Karpas-422 (cell line): Measurements from ENCODE around the gene MGAT3. TPM values are rescaled to one million over a fixed set of nuclear protein-coding genes. Genes with fewer than 3 reads are reported as not detected.

ENCODE experiments used
- DNase-seq: peaks from one replicate; pipeline ENCODE4 v3.0.0-alpha.2; 2015
- H2AFZ ChIP-seq: fragments of 200-600 bp; sonication (generic); 2 replicates; pipeline ENCODE4 v1.6.1; 2014; ENCODE audit warnings: antibody characterized with exemption, low read length, mixed read lengths
- H3K27ac ChIP-seq: fragments of 200-600 bp; sonication (generic); 2 replicates; pipeline ENCODE4 v1.5.1; 2014; ENCODE audit warnings: mild to moderate bottlenecking, low read length, moderate library complexity
- H3K27me3 ChIP-seq: fragments of 200-600 bp; sonication (generic); 2 replicates; pipeline ENCODE4 v1.6.1; 2014; ENCODE audit warnings: low read length, mixed read lengths
- H3K36me3 ChIP-seq: fragments of 200-600 bp; sonication (generic); 2 replicates; pipeline ENCODE4 v1.6.1; 2014; ENCODE audit warnings: low read length, mixed read lengths; ENCODE audit not compliant: insufficient read depth
- H3K4me1 ChIP-seq: fragments of 200-600 bp; sonication (generic); 2 replicates; pipeline ENCODE4 v1.6.1; 2014; ENCODE audit warnings: mild to moderate bottlenecking, low read length, mixed read lengths
- H3K4me2 ChIP-seq: fragments of 200-600 bp; sonication (generic); 2 replicates; pipeline ENCODE4 v1.6.1; 2014; ENCODE audit warnings: low read length, low read depth, mild to moderate bottlenecking; ENCODE audit not compliant: poor library complexity, severe bottlenecking
- H3K4me3 ChIP-seq: fragments of 200-600 bp; sonication (generic); 2 replicates; pipeline ENCODE4 v1.5.1; 2014; ENCODE audit warnings: mild to moderate bottlenecking, antibody characterized with exemption, low read length, mixed read lengths
- H3K79me2 ChIP-seq: fragments of 200-600 bp; sonication (generic); 2 replicates; pipeline ENCODE4 v1.6.1; 2014; ENCODE audit warnings: mild to moderate bottlenecking, low read length, mixed read lengths
- H3K9ac ChIP-seq: fragments of 200-600 bp; sonication (generic); 2 replicates; pipeline ENCODE4 v1.6.0; 2014; ENCODE audit warnings: low read length
- H3K9me2 ChIP-seq: fragments of 200-600 bp; sonication (generic), shearing (Covaris generic); replicated peaks from 2 replicates; pipeline ENCODE4 v1.6.0; 2014; ENCODE audit warnings: mild to moderate bottlenecking, low read length, moderate library complexity; ENCODE audit not compliant: insufficient read depth
- H3K9me3 ChIP-seq: fragments of 300-700, 200-600 bp; sonication (generic); 2 replicates; pipeline ENCODE4 v1.6.1; 2014; ENCODE audit warnings: low read length, mixed read lengths
- H4K20me1 ChIP-seq: fragments of 200-600 bp; sonication (generic); 2 replicates; pipeline ENCODE4 v1.6.1; 2014; ENCODE audit warnings: mild to moderate bottlenecking, antibody characterized with exemption, low read length, low read depth; ENCODE audit not compliant: insufficient read depth
- total RNA-seq: library from RNA; depleted of rRNA; stranded (reverse); fragments of >200 nt; shearing (Covaris generic); gene quantifications from 2 replicates; pipeline ENCODE4 v1.2.3, GENCODE V29; 2014; ENCODE audit warnings: low replicate concordance

MGAT3 gene
- total RNA-seq, 1 experiment from 2014 or later: 34.8 TPM

DNA sequence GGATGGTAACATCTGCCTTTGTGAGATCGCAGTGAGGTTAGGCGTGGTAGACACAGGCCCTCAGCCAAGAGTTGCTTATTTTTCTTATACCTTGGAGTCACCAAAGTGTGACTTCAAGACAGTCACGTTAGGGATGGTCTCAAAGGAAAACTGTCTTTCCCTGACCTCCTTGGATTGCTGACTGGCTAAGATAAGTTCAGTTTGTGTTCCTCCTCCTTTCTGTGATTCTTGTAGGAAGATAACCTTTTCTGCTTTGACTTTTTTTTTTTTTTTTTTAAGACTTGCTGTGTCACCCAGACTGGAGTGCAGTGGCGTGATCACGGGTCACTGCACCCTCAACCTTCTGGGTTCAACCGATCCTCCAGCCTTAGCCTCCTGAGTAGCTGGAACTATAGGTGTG lies 34.1 kb upstream of the MGAT3 start:
- peaks cover 9% of the 10 kb centered on the region for H3K4me1 ChIP-seq
- H4K20me1 ChIP-seq: no peaks in the 10 kb centered on the region
- DNase-seq: no peak
- peaks cover 13% of the 10 kb centered on the region for H3K36me3 ChIP-seq
- H3K9me3 ChIP-seq: no peaks in the 10 kb centered on the region
- no peak overlapping the region for H3K4me2 ChIP-seq
- no peaks in the 10 kb centered on the region for H3K79me2 ChIP-seq
- no peak overlapping the region for H2AFZ ChIP-seq
- H3K9me2 ChIP-seq: no peaks in the 10 kb centered on the region
- no peaks in the 10 kb centered on the region for H3K27me3 ChIP-seq
- no peak overlapping the region for H3K4me3 ChIP-seq
- H3K9ac ChIP-seq: no peak overlapping the region
- no peak overlapping the region for H3K27ac ChIP-seq

DNA sequence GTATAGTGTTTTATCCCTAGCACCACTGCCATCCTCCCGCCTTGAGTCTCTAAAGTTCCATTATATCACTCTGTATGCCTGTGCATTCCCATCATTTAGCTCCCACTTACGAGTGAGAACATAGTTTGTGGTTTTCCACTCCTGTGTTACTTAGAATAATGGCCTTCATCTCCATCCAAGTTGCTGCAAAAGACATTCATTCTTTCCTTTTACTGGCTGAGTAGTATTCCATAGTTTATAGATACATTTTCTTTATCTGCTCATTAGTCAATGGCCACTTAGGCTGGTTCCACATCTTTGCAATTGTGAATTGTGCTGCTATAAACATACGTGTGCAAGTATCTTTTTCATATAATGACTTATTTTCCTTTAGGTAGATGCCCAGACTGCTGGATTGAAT lies 32.8 kb upstream of the MGAT3 start:
- H2AFZ ChIP-seq: no peak overlapping the region
- no peaks in the 10 kb centered on the region for H3K4me1 ChIP-seq
- peaks cover 13% of the 10 kb centered on the region for H3K36me3 ChIP-seq
- no peaks in the 10 kb centered on the region for H3K79me2 ChIP-seq
- no peaks in the 10 kb centered on the region for H3K27me3 ChIP-seq
- H3K27ac ChIP-seq: no peak overlapping the region
- no peak overlapping the region for H3K4me2 ChIP-seq
- H3K9me3 ChIP-seq: no peaks in the 10 kb centered on the region
- H3K9ac ChIP-seq: no peak overlapping the region
- no peaks in the 10 kb centered on the region for H3K9me2 ChIP-seq
- no peaks in the 10 kb centered on the region for H4K20me1 ChIP-seq
- no peak overlapping the region for H3K4me3 ChIP-seq
- DNase-seq: no peak

DNA sequence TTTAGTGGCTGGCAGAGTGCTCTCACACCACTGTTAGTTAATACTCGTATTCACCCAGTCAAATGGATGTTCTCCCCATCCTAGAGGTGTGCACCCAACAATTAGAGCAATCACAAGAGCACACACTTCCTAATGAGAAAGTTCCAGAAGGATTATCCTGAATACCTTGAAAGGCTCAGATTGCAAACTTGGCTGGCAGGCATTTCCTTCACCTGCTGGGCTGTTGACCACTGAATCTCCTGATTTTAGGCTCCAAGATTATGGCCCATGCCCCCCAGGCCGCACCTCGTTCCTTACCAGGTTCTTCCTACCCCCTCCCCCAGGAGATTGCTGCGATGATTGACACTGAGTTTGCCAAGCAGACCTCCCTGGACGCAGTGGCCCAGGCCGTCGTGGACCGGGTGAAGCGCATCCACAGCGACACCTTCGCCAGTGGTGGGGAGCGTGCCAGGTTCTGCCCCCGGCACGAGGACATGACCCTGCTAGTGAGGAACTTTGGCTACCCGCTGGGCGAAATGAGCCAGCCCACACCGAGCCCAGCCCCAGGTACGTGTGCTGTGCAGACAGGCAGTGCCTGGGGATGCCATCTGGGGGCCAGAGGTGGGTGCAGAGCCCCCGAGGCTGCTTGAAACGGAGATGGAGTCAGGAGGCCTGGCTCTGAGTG lies 30.3 kb upstream of the MGAT3 start:
- Histone ChIP-seq H2AFZ (no peak overlapping the region), H3K9me3 (no peaks in the 10 kb centered on the region), H3K4me3 (no peak overlapping the region), H3K36me3 (peaks cover 13% of the 10 kb centered on the region), H4K20me1 (no peaks in the 10 kb centered on the region), H3K4me2 (no peak overlapping the region), H3K79me2 (no peaks in the 10 kb centered on the region), H3K9me2 (no peaks in the 10 kb centered on the region), H3K9ac (no peak overlapping the region), H3K27ac (no peak overlapping the region), H3K27me3 (no peaks in the 10 kb centered on the region), H3K4me1 (no peaks in the 10 kb centered on the region)
- no peak for DNase-seq

DNA sequence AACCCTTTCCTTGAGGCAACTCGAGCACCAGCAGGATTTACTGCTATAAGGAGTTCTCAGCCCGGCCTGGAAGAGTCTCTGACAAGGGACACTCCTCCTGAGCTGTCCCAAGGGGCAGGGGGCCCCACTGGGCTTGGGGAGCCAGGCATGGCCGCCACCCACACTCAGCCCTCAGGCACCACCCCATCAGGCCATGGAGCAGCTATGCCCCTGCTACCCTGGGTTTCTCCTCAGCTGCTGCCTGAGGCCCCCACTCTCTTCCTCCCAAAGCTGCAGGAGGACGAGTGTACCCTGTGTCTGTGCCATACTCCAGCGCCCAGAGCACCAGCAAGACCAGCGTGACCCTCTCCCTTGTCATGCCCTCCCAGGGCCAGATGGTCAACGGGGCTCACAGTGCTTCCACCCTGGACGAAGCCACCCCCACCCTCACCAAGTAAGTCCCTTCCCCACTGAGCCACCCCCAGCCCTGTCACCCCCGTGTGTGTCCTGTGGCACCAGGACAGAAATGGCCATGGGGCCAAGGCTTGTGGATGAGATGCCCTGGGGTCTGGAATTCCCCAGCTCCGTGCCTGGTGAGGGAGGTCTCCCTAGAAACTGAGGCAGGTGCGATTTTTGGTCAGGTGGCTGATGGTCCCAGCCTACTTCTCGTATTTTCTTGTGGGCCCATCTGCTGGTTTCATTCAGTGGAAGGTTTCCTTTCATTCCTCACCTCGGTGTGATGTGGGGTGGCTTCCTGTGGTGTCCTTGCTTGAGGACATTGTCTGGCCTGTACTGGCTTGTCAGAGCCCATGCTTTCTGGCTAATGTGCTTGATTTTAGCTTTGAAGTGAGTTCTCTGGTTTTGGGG lies 28.8 kb upstream of the MGAT3 start:
- Histone ChIP-seq H4K20me1 (no peaks in the 10 kb centered on the region), H3K4me1 (no peaks in the 10 kb centered on the region), H3K9me3 (no peaks in the 10 kb centered on the region), H3K27ac (no peak overlapping the region), H3K79me2 (no peaks in the 10 kb centered on the region), H3K27me3 (no peaks in the 10 kb centered on the region), H3K4me2 (no peak overlapping the region), H2AFZ (no peak overlapping the region), H3K4me3 (no peak overlapping the region), H3K9ac (no peak overlapping the region), H3K36me3 (peaks cover 8% of the 10 kb centered on the region), H3K9me2 (no peaks in the 10 kb centered on the region)
- DNase-seq: no peak

DNA sequence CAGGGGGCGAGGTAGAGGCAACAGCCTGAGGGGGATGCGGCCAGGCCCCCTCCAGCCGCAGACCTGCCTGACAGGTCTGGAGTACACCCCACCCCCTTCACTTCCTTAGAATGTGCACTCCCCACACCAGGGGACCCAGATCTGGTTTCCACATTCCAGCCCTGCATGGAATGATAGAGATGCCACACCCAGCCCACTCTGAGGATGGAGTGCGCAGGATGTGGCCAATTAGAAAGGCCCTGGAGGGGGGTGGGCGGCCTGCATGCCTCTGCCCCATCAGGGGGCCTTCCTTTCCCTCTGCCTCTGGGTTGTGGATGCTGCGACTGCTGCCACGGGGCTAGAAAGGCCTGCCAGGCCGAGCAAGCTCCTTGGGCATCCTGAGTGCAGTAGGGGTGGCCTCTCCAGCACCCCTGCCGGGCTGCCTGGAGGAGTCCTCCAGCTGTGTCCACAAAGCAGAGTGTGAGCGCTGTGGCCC lies 28.2 kb upstream of the MGAT3 start:
- Histone ChIP-seq H3K36me3 (peaks cover 5% of the 10 kb centered on the region), H3K9ac (no peak overlapping the region)

DNA sequence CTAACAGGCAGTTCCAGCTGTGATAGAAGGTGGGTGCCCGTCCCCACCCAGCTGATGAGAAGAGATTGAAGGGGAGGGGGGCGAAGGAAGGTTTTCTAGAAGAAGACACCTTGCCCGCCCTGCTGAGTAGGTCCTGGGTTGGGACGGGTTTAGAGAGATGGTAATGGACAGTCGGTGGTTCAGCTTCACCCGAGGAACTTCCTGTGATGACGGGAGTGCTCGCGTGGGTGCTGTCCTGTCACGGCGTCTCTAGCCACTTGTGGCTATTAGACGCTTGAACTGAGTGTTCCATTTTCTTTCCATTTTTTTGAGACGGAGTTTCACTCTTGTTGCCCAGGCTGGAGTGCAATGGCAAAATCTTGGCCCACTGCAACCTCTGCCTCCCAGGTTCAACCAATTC lies 27.6 kb upstream of the MGAT3 start:
- Histone ChIP-seq H4K20me1 (no peaks in the 10 kb centered on the region), H3K4me3 (no peak overlapping the region), H3K36me3 (no peaks in the 10 kb centered on the region), H3K27ac (no peak overlapping the region), H3K4me1 (no peaks in the 10 kb centered on the region), H3K4me2 (no peak overlapping the region), H3K9me3 (no peaks in the 10 kb centered on the region), H2AFZ (no peak overlapping the region), H3K27me3 (no peaks in the 10 kb centered on the region), H3K9me2 (no peaks in the 10 kb centered on the region), H3K9ac (no peak overlapping the region), H3K79me2 (no peaks in the 10 kb centered on the region)
- DNase-seq: no peak

More for the DNA sequence above, 28.2 kb upstream of the MGAT3 start:
- Histone ChIP-seq H2AFZ (no peak overlapping the region), H4K20me1 (no peaks in the 10 kb centered on the region), H3K27me3 (no peaks in the 10 kb centered on the region), H3K9me3 (no peaks in the 10 kb centered on the region), H3K27ac (no peak overlapping the region), H3K4me3 (no peak overlapping the region), H3K9me2 (no peaks in the 10 kb centered on the region), H3K4me1 (no peaks in the 10 kb centered on the region), H3K79me2 (no peaks in the 10 kb centered on the region), H3K4me2 (no peak overlapping the region)
- DNase-seq: no peak

DNA sequence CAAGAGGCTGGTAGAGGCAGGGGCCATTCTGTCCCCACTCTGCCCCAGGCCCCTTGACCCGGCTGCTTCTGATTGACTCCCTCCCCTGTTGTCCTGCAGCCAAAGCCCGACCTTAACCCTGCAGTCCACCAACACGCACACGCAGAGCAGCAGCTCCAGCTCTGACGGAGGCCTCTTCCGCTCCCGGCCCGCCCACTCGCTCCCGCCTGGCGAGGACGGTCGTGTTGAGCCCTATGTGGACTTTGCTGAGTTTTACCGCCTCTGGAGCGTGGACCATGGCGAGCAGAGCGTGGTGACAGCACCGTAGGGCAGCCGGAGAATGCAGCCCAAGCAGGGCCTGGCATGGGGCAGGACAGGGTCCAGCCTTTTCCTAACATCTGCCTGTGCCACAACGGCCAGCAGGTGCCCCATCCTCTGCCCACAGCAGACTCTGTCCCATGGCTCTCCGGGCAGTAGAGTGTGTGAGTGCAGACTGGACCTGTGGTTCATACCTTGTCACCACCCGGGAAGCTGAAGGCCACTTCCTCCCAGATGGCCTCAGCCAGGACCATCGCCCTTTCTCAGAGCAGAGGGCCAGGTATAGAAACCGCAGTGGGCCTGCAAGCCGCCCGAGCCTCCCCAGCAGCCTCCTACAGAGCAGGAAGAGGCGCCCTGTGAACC lies 26.8 kb upstream of the MGAT3 start:
- H3K4me1 ChIP-seq: no peaks in the 10 kb centered on the region
- no peaks in the 10 kb centered on the region for H3K36me3 ChIP-seq
- H3K9me2 ChIP-seq: no peaks in the 10 kb centered on the region
- H3K27me3 ChIP-seq: no peaks in the 10 kb centered on the region
- no peaks in the 10 kb centered on the region for H4K20me1 ChIP-seq
- H3K4me3 ChIP-seq: no peak overlapping the region
- H2AFZ ChIP-seq: no peak overlapping the region
- no peak for DNase-seq
- H3K4me2 ChIP-seq: no peak overlapping the region
- H3K27ac ChIP-seq: no peak overlapping the region
- no peaks in the 10 kb centered on the region for H3K79me2 ChIP-seq
- H3K9me3 ChIP-seq: no peaks in the 10 kb centered on the region
- no peak overlapping the region for H3K9ac ChIP-seq

DNA sequence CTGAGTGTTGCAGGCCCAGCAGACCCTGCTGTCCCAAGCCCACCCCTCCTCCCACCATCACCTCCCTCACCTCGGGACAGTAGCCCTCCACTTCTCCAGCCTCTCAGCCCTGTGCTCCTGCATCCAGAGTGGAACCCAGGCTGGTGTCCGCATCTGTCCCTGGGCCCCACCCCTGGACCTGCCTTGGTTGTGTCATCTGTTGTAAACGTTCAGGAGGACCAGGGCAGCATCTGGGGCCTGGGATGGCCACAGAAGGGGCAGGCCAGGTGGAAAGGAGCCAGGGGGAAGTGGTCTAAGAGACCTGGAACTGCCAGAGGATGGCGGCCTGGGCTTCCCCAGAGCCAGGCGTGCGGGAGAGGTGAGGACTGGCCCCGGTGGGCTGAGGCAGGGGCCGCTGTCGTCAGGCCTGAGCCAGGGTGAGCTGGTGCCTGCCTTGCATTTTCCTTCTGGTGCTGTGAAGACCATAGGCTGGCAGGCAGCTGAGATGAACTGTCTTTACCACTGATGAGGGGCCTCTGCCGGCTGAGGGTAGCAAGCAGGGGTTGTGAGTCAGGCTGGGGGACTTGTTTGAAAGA lies 26.1 kb upstream of the MGAT3 start:
- no peaks in the 10 kb centered on the region for H3K9me2 ChIP-seq
- H2AFZ ChIP-seq: no peak overlapping the region
- H4K20me1 ChIP-seq: no peaks in the 10 kb centered on the region
- H3K4me3 ChIP-seq: no peak overlapping the region
- no peak overlapping the region for H3K9ac ChIP-seq
- H3K36me3 ChIP-seq: no peaks in the 10 kb centered on the region
- H3K27me3 ChIP-seq: no peaks in the 10 kb centered on the region
- DNase-seq: no peak
- no peak overlapping the region for H3K27ac ChIP-seq
- H3K4me1 ChIP-seq: no peaks in the 10 kb centered on the region
- no peaks in the 10 kb centered on the region for H3K79me2 ChIP-seq
- no peak overlapping the region for H3K4me2 ChIP-seq
- no peaks in the 10 kb centered on the region for H3K9me3 ChIP-seq
